Embryonic facial prominence (tissue), 1 donor: ENCODE results near the gene DPYSL4.

ENCODE experiments used
- DNase-seq: peaks from one replicate; pipeline ENCODE4 v3.0.0-alpha.2; 2016; ENCODE audit errors: extremely low spot score

The DPYSL4 gene

GRCh38 chr10:132226586-132227405 is 40.0 kb downstream of the DPYSL4 start:
- DNase-seq, result no peak

- no peak for DNase-seq
Observed at GRCh38 chr10:132227851-132228390, 41.2 kb downstream of the DPYSL4 start.

GRCh38 chr10:132228616-132229015 is 41.9 kb downstream of the DPYSL4 start:
- DNase-seq, result no peak

- no peak for DNase-seq
Observed at GRCh38 chr10:132229096-132229495, 42.3 kb downstream of the DPYSL4 start.

GRCh38 chr10:132229834-132230556 is 43.2 kb downstream of the DPYSL4 start:
- DNase-seq, result no peak

GRCh38 chr10:132230557-132231210 is 43.9 kb downstream of the DPYSL4 start:
- DNase-seq, result no peak

- DNase-seq, result no peak
Observed at GRCh38 chr10:132231656-132232022, 44.9 kb downstream of the DPYSL4 start.

- no peak for DNase-seq
Observed at GRCh38 chr10:132232023-132232951, 45.5 kb downstream of the DPYSL4 start.

- DNase-seq, result no peak
Observed at GRCh38 chr10:132232981-132233380, 46.2 kb downstream of the DPYSL4 start.

GRCh38 chr10:132233501-132234085 is 46.8 kb downstream of the DPYSL4 start:
- no peak for DNase-seq

- no peak for DNase-seq
Observed at GRCh38 chr10:132234860-132235259, 48.1 kb downstream of the DPYSL4 start.

- no peak for DNase-seq
Observed at GRCh38 chr10:132236161-132236560, 49.4 kb downstream of the DPYSL4 start.

- DNase-seq, result no peak
Observed at GRCh38 chr10:132236881-132237280, 50.1 kb downstream of the DPYSL4 start.

- DNase-seq, result no peak
Observed at GRCh38 chr10:132237396-132237795, 50.6 kb downstream of the DPYSL4 start.

- no peak for DNase-seq
Observed at GRCh38 chr10:132237871-132238270, 51.1 kb downstream of the DPYSL4 start.

- DNase-seq, result no peak
Observed at GRCh38 chr10:132238371-132239125, 51.8 kb downstream of the DPYSL4 start.

- DNase-seq, result no peak
Observed at GRCh38 chr10:132239126-132240031, 52.6 kb downstream of the DPYSL4 start.

- DNase-seq, result no peak
Observed at GRCh38 chr10:132240156-132240555, 53.4 kb downstream of the DPYSL4 start.

GRCh38 chr10:132240581-132240980 is 53.8 kb downstream of the DPYSL4 start:
- no peak for DNase-seq
